Fibroblast of the conjunctiva (primary cell): ENCODE measurements around the gene RPS3A.
"Not testable (repeated sequence)": the region's sequence is repeated elsewhere in the genome, so short reads cannot be mapped to it uniquely, and the experiment has no call there.

Experiments used
- DNase-seq: peaks from one replicate; pipeline ENCODE4 v3.0.0-alpha.2; 2010; ENCODE audit warnings: low read depth

The RPS3A gene

GRCh38 chr4:151099229-151099975, at the start of gene RPS3A:
Gene RPS3A (plus strand): TSS chr4:151099628. CDS start chr4:151099653, 25 bp downstream.
- DNase-seq: peak; percentile 94

- DNase-seq: no peak
These were observed 46.6 kb upstream of the RPS3A start for GRCh38 chr4:151052785-151053184.

GRCh38 chr4:151055539-151055938, 43.9 kb upstream of the RPS3A start:
- no peak for DNase-seq

GRCh38 chr4:151063143-151063542, 36.3 kb upstream of the RPS3A start:
- DNase-seq: not testable (repeated sequence)

GRCh38 chr4:151067316-151067970, 32.0 kb upstream of the RPS3A start:
- no peak for DNase-seq

GRCh38 chr4:151074416-151074916, 25.0 kb upstream of the RPS3A start:
- no peak for DNase-seq

- not testable (repeated sequence) for DNase-seq
These were observed 21.4 kb upstream of the RPS3A start for GRCh38 chr4:151077978-151078377.

GRCh38 chr4:151087467-151087866, 12.0 kb upstream of the RPS3A start:
- no peak for DNase-seq

GRCh38 chr4:151091047-151091446, 8.4 kb upstream of the RPS3A start:
- DNase-seq: no peak

GRCh38 chr4:151092488-151092887, 6.9 kb upstream of the RPS3A start:
- no peak for DNase-seq

- DNase-seq: no peak
These were observed 6.2 kb upstream of the RPS3A start for GRCh38 chr4:151093203-151093602.

- no peak for DNase-seq
These were observed 5.1 kb upstream of the RPS3A start for GRCh38 chr4:151094290-151094751.

- no peak for DNase-seq
These were observed 4.3 kb upstream of the RPS3A start for GRCh38 chr4:151095142-151095541.

- DNase-seq: no peak
These were observed 1.7 kb upstream of the RPS3A start for GRCh38 chr4:151097759-151098158.

- DNase-seq: no peak
These were observed 524 bp upstream of the RPS3A start for GRCh38 chr4:151098979-151099228.

- peak; percentile 17 for DNase-seq
These were observed 569 bp downstream of the RPS3A start for GRCh38 chr4:151099976-151100417.

GRCh38 chr4:151100531-151100930, 1.1 kb downstream of the RPS3A start:
- no peak for DNase-seq

- no peak for DNase-seq
These were observed 4.3 kb downstream of the RPS3A start for GRCh38 chr4:151103758-151104157.

- DNase-seq: no peak
These were observed 5.2 kb downstream of the RPS3A start for GRCh38 chr4:151104621-151105020.

GRCh38 chr4:151105454-151106032, 6.1 kb downstream of the RPS3A start:
- no peak for DNase-seq

- no peak for DNase-seq
These were observed 7.6 kb downstream of the RPS3A start for GRCh38 chr4:151107063-151107462.

- DNase-seq: no peak
These were observed 10.8 kb downstream of the RPS3A start for GRCh38 chr4:151110236-151110635.

GRCh38 chr4:151114338-151114737, 14.9 kb downstream of the RPS3A start:
- DNase-seq: no peak
